ENCODE data around the gene MAGOH. TPM values are rescaled to one million over a fixed set of nuclear protein-coding genes. Genes with fewer than 3 reads are reported as not detected.

The MAGOH gene
- total and polyA plus RNA-seq, 9 of the 15 experiments (the other 6 are each of a cell fraction or from before 2014, with no cell fraction given): 102 to 342 (median 135) TPM

- TF ChIP-seq, protein P1, sequence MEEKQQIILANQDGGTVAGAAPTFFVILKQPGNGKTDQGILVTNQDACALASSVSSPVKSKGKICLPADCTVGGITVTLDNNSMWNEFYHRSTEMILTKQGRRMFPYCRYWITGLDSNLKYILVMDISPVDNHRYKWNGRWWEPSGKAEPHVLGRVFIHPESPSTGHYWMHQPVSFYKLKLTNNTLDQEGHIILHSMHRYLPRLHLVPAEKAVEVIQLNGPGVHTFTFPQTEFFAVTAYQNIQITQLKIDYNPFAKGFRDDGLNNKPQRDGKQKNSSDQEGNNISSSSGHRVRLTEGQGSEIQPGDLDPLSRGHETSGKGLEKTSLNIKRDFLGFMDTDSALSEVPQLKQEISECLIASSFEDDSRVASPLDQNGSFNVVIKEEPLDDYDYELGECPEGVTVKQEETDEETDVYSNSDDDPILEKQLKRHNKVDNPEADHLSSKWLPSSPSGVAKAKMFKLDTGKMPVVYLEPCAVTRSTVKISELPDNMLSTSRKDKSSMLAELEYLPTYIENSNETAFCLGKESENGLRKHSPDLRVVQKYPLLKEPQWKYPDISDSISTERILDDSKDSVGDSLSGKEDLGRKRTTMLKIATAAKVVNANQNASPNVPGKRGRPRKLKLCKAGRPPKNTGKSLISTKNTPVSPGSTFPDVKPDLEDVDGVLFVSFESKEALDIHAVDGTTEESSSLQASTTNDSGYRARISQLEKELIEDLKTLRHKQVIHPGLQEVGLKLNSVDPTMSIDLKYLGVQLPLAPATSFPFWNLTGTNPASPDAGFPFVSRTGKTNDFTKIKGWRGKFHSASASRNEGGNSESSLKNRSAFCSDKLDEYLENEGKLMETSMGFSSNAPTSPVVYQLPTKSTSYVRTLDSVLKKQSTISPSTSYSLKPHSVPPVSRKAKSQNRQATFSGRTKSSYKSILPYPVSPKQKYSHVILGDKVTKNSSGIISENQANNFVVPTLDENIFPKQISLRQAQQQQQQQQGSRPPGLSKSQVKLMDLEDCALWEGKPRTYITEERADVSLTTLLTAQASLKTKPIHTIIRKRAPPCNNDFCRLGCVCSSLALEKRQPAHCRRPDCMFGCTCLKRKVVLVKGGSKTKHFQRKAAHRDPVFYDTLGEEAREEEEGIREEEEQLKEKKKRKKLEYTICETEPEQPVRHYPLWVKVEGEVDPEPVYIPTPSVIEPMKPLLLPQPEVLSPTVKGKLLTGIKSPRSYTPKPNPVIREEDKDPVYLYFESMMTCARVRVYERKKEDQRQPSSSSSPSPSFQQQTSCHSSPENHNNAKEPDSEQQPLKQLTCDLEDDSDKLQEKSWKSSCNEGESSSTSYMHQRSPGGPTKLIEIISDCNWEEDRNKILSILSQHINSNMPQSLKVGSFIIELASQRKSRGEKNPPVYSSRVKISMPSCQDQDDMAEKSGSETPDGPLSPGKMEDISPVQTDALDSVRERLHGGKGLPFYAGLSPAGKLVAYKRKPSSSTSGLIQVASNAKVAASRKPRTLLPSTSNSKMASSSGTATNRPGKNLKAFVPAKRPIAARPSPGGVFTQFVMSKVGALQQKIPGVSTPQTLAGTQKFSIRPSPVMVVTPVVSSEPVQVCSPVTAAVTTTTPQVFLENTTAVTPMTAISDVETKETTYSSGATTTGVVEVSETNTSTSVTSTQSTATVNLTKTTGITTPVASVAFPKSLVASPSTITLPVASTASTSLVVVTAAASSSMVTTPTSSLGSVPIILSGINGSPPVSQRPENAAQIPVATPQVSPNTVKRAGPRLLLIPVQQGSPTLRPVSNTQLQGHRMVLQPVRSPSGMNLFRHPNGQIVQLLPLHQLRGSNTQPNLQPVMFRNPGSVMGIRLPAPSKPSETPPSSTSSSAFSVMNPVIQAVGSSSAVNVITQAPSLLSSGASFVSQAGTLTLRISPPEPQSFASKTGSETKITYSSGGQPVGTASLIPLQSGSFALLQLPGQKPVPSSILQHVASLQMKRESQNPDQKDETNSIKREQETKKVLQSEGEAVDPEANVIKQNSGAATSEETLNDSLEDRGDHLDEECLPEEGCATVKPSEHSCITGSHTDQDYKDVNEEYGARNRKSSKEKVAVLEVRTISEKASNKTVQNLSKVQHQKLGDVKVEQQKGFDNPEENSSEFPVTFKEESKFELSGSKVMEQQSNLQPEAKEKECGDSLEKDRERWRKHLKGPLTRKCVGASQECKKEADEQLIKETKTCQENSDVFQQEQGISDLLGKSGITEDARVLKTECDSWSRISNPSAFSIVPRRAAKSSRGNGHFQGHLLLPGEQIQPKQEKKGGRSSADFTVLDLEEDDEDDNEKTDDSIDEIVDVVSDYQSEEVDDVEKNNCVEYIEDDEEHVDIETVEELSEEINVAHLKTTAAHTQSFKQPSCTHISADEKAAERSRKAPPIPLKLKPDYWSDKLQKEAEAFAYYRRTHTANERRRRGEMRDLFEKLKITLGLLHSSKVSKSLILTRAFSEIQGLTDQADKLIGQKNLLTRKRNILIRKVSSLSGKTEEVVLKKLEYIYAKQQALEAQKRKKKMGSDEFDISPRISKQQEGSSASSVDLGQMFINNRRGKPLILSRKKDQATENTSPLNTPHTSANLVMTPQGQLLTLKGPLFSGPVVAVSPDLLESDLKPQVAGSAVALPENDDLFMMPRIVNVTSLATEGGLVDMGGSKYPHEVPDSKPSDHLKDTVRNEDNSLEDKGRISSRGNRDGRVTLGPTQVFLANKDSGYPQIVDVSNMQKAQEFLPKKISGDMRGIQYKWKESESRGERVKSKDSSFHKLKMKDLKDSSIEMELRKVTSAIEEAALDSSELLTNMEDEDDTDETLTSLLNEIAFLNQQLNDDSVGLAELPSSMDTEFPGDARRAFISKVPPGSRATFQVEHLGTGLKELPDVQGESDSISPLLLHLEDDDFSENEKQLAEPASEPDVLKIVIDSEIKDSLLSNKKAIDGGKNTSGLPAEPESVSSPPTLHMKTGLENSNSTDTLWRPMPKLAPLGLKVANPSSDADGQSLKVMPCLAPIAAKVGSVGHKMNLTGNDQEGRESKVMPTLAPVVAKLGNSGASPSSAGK (IDR thresholded peaks at IDR 0.05): peak; percentile 72
- TF ChIP-seq ZNF184 (CRISPR knock-in tag; IDR thresholded peaks at IDR 0.05) (no peak), BCOR (IDR thresholded peaks at IDR 0.05) (peak; percentile 68; the same call in 1 of the 2 replicates), IRF9 (tag; IDR thresholded peaks at IDR 0.05) (no peak), SRF (CRISPR knock-in tag; IDR thresholded peaks at IDR 0.05) (peak in 1 of 2 experiments; percentile 25; a peak in 1 of 4 replicates), JUNB (CRISPR knock-in tag; conservative IDR thresholded peaks at IDR 0.05) (no peak), SAP30 (IDR thresholded peaks at IDR 0.05; ENCODE audit: borderline replicate concordance, insufficient read depth, low read depth, low read length, poor library complexity, severe bottlenecking) (no peak)
- TF ChIP-seq, protein P2, sequence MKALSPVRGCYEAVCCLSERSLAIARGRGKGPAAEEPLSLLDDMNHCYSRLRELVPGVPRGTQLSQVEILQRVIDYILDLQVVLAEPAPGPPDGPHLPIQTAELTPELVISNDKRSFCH (CRISPR knock-in tag; IDR thresholded peaks at IDR 0.05): no peak
- TF ChIP-seq, protein P2 (tag; IDR thresholded peaks at IDR 0.05): no peak
- TF ChIP-seq, protein P3, sequence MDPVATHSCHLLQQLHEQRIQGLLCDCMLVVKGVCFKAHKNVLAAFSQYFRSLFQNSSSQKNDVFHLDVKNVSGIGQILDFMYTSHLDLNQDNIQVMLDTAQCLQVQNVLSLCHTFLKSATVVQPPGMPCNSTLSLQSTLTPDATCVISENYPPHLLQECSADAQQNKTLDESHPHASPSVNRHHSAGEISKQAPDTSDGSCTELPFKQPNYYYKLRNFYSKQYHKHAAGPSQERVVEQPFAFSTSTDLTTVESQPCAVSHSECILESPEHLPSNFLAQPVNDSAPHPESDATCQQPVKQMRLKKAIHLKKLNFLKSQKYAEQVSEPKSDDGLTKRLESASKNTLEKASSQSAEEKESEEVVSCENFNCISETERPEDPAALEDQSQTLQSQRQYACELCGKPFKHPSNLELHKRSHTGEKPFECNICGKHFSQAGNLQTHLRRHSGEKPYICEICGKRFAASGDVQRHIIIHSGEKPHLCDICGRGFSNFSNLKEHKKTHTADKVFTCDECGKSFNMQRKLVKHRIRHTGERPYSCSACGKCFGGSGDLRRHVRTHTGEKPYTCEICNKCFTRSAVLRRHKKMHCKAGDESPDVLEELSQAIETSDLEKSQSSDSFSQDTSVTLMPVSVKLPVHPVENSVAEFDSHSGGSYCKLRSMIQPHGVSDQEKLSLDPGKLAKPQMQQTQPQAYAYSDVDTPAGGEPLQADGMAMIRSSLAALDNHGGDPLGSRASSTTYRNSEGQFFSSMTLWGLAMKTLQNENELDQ (CRISPR knock-in tag; IDR thresholded peaks at IDR 0.05; ENCODE audit: borderline replicate concordance): no peak
Measured at GRCh38 chr1:53183095-53183990, 55.0 kb downstream of the MAGOH start (continued).

Data from K562 (cell line).